ENCODE measurements around the gene PHF2. TPM values are rescaled to one million over a fixed set of nuclear protein-coding genes. Genes with fewer than 3 reads are reported as not detected.

Gene PHF2
- polyA plus RNA-seq, 1 experiment: 8.8 TPM

- no peak overlapping the region for H3K27ac ChIP-seq (ENCODE audit: low read depth, low read length)
- no peak for DNase-seq (ENCODE audit: low read depth, low spot score)
- POLR2A ChIA-PET: no interaction called here
- H3K4me3 ChIP-seq (ENCODE audit: low read depth, low read length): no peak overlapping the region
- H3K27me3 ChIP-seq (ENCODE audit: control insufficient read depth, insufficient read depth, low read length): no peaks in the 10 kb centered on the region
- no peaks in the 10 kb centered on the region for H3K9me3 ChIP-seq (ENCODE audit: control insufficient read depth, insufficient read depth, low read length)
- CTCF ChIA-PET: interaction anchor here (0.6 to 5.8 kb wide), 7 partner anchors 23 to 534 kb away, joined by 3 to 73 read pairs (median 4); no protein-coding TSS in a partner anchor
- TF ChIP-seq CTCF (IDR thresholded peaks at IDR 0.05; ENCODE audit: low read depth, low read length): no peak
Measured at GRCh38 chr9:93679536-93680442, 103.4 kb downstream of the PHF2 start.

- ChIA-PET POLR2A (no interaction called here), CTCF (interaction anchor here (1.0 to 5.8 kb wide), 7 partner anchors 12 to 533 kb away, joined by 3 to 73 read pairs (median 4); no protein-coding TSS in a partner anchor)
- no peaks in the 10 kb centered on the region for H3K9me3 ChIP-seq (ENCODE audit: control insufficient read depth, insufficient read depth, low read length)
- DNase-seq (ENCODE audit: low read depth, low spot score): no peak
- no peak overlapping the region for H3K27ac ChIP-seq (ENCODE audit: low read depth, low read length)
- H3K4me3 ChIP-seq (ENCODE audit: low read depth, low read length): no peak overlapping the region
- TF ChIP-seq CTCF (IDR thresholded peaks at IDR 0.05; ENCODE audit: low read depth, low read length): 0 out of 2 replicates have a peak, but pooled peaks have one; percentile 9
- H3K27me3 ChIP-seq (ENCODE audit: control insufficient read depth, insufficient read depth, low read length): no peaks in the 10 kb centered on the region
Measured at GRCh38 chr9:93680443-93681268, 104.3 kb downstream of the PHF2 start.

- Histone ChIP-seq H3K27me3 (ENCODE audit: control insufficient read depth, insufficient read depth, low read length) (no peaks in the 10 kb centered on the region), H3K27ac (ENCODE audit: low read depth, low read length) (no peak overlapping the region), H3K4me3 (ENCODE audit: low read depth, low read length) (no peak overlapping the region), H3K9me3 (ENCODE audit: control insufficient read depth, insufficient read depth, low read length) (no peaks in the 10 kb centered on the region)
- POLR2A ChIA-PET: no interaction called here
- no peak for DNase-seq (ENCODE audit: low read depth, low spot score)
- no peak for TF ChIP-seq CTCF (IDR thresholded peaks at IDR 0.05; ENCODE audit: low read depth, low read length)
- CTCF ChIA-PET: interaction anchor here (0.7 to 5.8 kb wide), 17 partner anchors 8 to 532 kb away, joined by 3 to 73 read pairs (median 4); no protein-coding TSS in a partner anchor
Measured at GRCh38 chr9:93681269-93682154, 105.1 kb downstream of the PHF2 start.

DNA sequence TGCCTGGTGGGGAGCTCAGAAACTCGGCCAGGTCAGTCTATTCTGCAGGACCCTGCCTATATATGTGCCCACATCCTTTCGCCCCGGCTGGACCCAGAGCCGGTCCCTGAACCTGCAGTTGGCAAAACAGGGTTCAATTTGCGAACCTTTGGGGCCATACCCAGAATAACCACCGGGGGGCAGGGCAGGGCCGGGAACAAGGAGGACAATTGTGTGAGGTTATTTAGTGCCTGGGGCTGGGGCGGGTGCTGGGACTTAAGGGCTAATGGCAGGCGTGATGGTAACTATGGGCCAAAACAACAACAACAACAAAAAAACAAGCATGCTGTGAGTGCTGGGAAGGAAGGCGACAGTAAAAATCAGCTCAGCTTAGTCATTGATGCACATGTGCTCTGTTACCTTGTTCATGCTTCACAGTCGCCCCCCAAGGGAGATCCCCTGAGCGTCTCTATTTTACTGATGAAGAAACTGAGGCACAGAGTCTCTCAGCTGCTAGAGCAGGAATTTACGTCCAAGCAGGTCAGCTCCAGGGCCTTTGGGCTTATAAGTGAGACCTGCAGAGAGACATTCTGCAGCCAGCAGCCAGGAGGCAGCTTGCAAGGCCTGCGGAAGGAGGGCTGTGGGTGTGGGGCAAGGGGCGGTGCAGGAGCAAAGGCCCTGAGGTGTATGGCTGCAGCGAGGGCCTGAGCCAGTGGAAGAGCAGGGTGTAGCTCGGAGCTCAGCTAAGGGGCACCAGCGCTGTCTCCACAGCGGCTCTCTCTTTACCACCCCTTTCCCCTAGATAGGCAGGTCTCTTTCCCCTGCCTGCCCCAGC is 106.0 kb downstream of the PHF2 start:
- Histone ChIP-seq H3K9me3 (ENCODE audit: control insufficient read depth, insufficient read depth, low read length) (no peaks in the 10 kb centered on the region), H3K4me3 (ENCODE audit: low read depth, low read length) (no peak overlapping the region), H3K27me3 (ENCODE audit: control insufficient read depth, insufficient read depth, low read length) (no peaks in the 10 kb centered on the region), H3K27ac (ENCODE audit: low read depth, low read length) (no peak overlapping the region)
- DNase-seq (ENCODE audit: low read depth, low spot score): no peak
- ChIA-PET CTCF (interaction anchor here (0.6 to 5.8 kb wide), 19 partner anchors 9 to 1448 kb away, joined by 3 to 73 read pairs (median 4); no protein-coding TSS in a partner anchor), POLR2A (no interaction called here)
- peak; percentile 84 for TF ChIP-seq CTCF (IDR thresholded peaks at IDR 0.05; ENCODE audit: low read depth, low read length)

Data from AG04450 (cell line).